Tibial nerve (tissue), 4 donors: ENCODE measurements around the gene CACNA1G.

ENCODE experiments used
- CTCF ChIP-seq, 5 experiments: fragments of 200-600 bp in 3 of 5; fragments of 450-650 bp in 2 of 5; sonication (generic) in 3 of 5; IDR thresholded peaks; one replicate each; pipeline ENCODE4 v1.5.1; 2016 to 2019; ENCODE audit warnings: antibody characterized with exemption in 5 of 5, mild to moderate bottlenecking in 3 of 5, moderate library complexity in 2 of 5
- EP300 ChIP-seq, 2 donors: sonication (generic); formaldehyde crosslinking; IDR thresholded peaks; one replicate each; pipeline ENCODE4 v1.6.1; 2017; ENCODE audit warnings: antibody characterized with exemption in 2 of 2, mild to moderate bottlenecking in 1 of 2
- POLR2A ChIP-seq, 2 donors: fragments of 450-650 bp; IDR thresholded peaks; one replicate each; pipeline ENCODE4 v1.6.1; 2017; ENCODE audit warnings: antibody characterized with exemption in 2 of 2, mild to moderate bottlenecking in 2 of 2, moderate library complexity in 2 of 2

- TF ChIP-seq CTCF (IDR thresholded peaks at IDR 0.05), result no peak
- TF ChIP-seq POLR2A (IDR thresholded peaks at IDR 0.05), result no peak
- no peak for TF ChIP-seq EP300 (IDR thresholded peaks at IDR 0.05)
Observed at GRCh38 chr17:50579399-50579798, 18.9 kb downstream of the CACNA1G start.
